Right lobe of liver (tissue), 6 donors: ENCODE results near the gene AGAP3. TPM values are rescaled to one million over a fixed set of nuclear protein-coding genes. Genes with fewer than 3 reads are reported as not detected.

Source experiments
- ATAC-seq, 4 donors: fragments of 200-7000 bp; cut with Tn5 transposase; one replicate each; pipeline ENCODE4 v1.9.1; 2020; ENCODE audit warnings: mild to moderate bottlenecking in 4 of 4, moderate library complexity in 4 of 4
- DNase-seq, 3 donors: peaks; one replicate each; pipeline ENCODE4 v3.0.0-alpha.2; 2020
- H3K27ac ChIP-seq, 3 donors: fragments of 200-600 bp; one replicate each; pipeline ENCODE4 v1.8.0; 2022
- H3K27me3 ChIP-seq, 2 donors: fragments of 200-600 bp; one replicate each; pipeline ENCODE4 v1.8.0; 2022
- H3K36me3 ChIP-seq, 4 donors: fragments of 200-600 bp; sonication (generic) in 1 of 4; one replicate each; pipeline versions ENCODE4 v1.5.1 to v1.8.0; 2017 to 2022; ENCODE audit warnings: control low read depth in 1 of 4
- H3K4me1 ChIP-seq, 4 donors: fragments of 200-600 bp; sonication (generic) in 1 of 4; one replicate each; pipeline versions ENCODE4 v1.5.1 to v1.8.0; 2017 to 2022; ENCODE audit warnings: control low read depth in 1 of 4
- H3K4me3 ChIP-seq, 3 donors: fragments of 200-600 bp; one replicate each; pipeline ENCODE4 v1.8.0; 2022
- H3K9me3 ChIP-seq, 4 donors: fragments of 200-600 bp; sonication (generic) in 1 of 4; one replicate each; pipeline versions ENCODE4 v1.5.1 to v1.8.0; 2017 to 2022; ENCODE audit warnings: control low read depth in 1 of 4
- POLR2A ChIP-seq: fragments of 450-650 bp; IDR thresholded peaks from one replicate; pipeline ENCODE4 v1.6.1; 2017; ENCODE audit warnings: antibody characterized with exemption, mild to moderate bottlenecking
- WGBS: methylation state at CpG from one replicate; pipeline ENCODE4 v1.1.6; 2018; ENCODE audit warnings: low coverage, low lambda C conversion rate; ENCODE audit not compliant: insufficient coverage; ENCODE audit errors: missing lambda C conversion rate; 5-methylcytosine and 5-hydroxymethylcytosine counted together
- intact Hi-C, 2 donors: fragments of 100-400 bp; cut with DNase I; formaldehyde crosslinking; loops; one replicate each; pipeline versions ENCODE4 v1.11.2 to v1.14.1; 2022
- total RNA-seq, 6 experiments: library from RNA; depleted of rRNA in 2 of 6; stranded (reverse); fragments of >200 nt in 2 of 6; fragmentation: NEBNext Ultra II Directional in 3 of 6; extraction: Animal tissue kit (Norgen Biotek cat#: 25700) in 3 of 6; gene quantifications; one replicate each; pipeline versions ENCODE4 v1.1.0 to v1.2.4, GENCODE V29; 2016 to 2023
- TF ChIP-seq, protein P1 (sequence below), 4 donors: fragments of 200-600 bp in 3 of 4; fragments of 450-650 bp in 1 of 4; IDR thresholded peaks; one replicate each; pipeline versions ENCODE4 v1.5.1 to v1.8.0; 2016 to 2022; ENCODE audit warnings: antibody characterized with exemption in 4 of 4, mild to moderate bottlenecking in 2 of 4
- donor health status: DM: no; HTN: yes; CAD: no.
- donor health status: DM: no; HTN: no; CAD: no.
- donor health status: DM: no; HTN: no; CAD: no.
- donor health status: DM: no; HTN: yes; CAD: no.
- donor health status: DM: no; HTN: yes; CAD: no.

Gene AGAP3
- total RNA-seq, 6 experiments from 2014 or later, result 36.3 to 44.3 (median 39.5) TPM

DNA sequence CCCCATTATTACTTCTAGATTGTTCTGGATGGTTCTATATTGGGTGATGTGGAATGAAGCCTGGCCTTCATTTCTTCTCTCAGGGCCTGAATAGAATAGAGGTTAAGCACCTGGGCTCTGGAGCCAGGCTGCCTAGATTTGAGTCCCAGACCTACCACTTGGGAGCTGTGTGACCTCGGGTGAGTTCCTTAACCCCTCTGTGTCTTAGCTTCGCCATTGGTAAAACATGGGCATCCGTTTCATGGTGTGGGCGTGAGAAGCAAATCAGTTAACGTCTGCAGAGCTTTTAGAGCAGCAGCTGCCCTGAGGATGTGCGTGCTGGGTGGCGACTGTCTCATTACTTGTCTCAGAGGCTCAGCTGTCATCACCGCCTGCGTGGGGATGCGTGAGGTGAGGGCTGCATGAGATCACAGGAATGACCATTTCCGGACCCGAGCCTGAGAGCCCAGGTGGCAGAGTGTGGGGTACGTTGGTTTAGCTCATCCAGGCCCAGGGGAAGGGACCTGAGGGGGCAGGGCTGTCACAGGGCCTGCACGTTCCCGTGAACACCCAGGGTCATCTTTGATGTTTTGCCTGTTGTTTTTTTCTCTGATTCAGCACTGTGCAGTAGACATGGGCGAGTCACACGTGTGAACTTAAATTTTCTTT is 9.7 kb downstream of the AGAP3 start:
- Histone ChIP-seq H3K27ac (no peak overlapping the region), H3K4me1 (peaks cover 0 to 6% (median 0%) of the 10 kb centered on the region in 4 donors), H3K36me3 (no peaks in the 10 kb centered on the region), H3K27me3 (no peaks in the 10 kb centered on the region), H3K4me3 (no peak overlapping the region), H3K9me3 (no peaks in the 10 kb centered on the region)
- TF ChIP-seq, protein P1, sequence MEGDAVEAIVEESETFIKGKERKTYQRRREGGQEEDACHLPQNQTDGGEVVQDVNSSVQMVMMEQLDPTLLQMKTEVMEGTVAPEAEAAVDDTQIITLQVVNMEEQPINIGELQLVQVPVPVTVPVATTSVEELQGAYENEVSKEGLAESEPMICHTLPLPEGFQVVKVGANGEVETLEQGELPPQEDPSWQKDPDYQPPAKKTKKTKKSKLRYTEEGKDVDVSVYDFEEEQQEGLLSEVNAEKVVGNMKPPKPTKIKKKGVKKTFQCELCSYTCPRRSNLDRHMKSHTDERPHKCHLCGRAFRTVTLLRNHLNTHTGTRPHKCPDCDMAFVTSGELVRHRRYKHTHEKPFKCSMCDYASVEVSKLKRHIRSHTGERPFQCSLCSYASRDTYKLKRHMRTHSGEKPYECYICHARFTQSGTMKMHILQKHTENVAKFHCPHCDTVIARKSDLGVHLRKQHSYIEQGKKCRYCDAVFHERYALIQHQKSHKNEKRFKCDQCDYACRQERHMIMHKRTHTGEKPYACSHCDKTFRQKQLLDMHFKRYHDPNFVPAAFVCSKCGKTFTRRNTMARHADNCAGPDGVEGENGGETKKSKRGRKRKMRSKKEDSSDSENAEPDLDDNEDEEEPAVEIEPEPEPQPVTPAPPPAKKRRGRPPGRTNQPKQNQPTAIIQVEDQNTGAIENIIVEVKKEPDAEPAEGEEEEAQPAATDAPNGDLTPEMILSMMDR (IDR thresholded peaks at IDR 0.05), result no peak
- TF ChIP-seq POLR2A, result no peak
- 76% methylated on average over 5 of the region's 17 CpGs for WGBS
- no peak for DNase-seq
- no peak for ATAC-seq
- intact Hi-C loops, result no loop called here

DNA sequence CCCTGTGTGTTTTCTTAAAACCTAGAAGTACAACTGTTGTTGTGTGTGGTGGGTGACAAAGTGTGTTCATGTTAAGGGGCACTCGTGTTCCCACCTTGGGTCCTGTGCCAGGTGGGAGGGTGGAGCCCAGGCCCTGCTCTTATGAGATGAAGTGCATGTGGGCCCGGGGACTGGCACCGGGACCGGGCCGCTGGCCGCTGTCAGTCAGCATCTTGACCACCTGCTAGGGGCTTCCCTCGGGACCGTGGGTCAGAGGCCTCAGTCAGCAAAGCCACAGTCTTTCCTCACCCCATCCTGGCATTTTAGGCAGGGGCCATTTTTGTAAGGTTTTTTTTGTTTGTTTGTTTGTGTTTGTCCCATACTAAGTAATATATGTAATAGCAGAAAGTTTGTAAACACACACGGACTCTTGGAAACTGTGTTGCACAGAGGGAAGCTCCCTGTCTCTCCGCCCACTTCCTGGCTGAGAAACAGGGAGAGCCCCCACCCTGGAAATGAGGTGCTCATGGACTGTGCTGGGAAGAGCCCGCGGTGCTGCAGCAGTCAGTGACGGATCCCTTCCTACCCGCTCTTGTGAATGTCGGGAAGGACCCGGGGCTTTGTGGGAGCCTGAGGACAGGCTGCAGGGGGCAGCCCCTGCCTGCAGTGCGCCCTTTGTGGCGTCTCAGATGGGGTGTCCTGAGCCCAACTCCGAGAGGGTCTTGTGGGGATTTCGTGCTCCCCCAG is 13.4 kb downstream of the AGAP3 start:
- H3K4me3 ChIP-seq, result no peak overlapping the region
- H3K27ac ChIP-seq, result no peak overlapping the region
- no peaks in the 10 kb centered on the region for H3K36me3 ChIP-seq
- TF ChIP-seq, protein P1 (IDR thresholded peaks at IDR 0.05), result no peak
- TF ChIP-seq POLR2A, result no peak
- H3K4me1 ChIP-seq, result no peaks in the 10 kb centered on the region
- WGBS, result 40% methylated on average over 1 of the region's 20 CpGs
- ATAC-seq (peak; percentile 8 to 49 (median 21)), DNase-seq (no peak)
- no peaks in the 10 kb centered on the region for H3K9me3 ChIP-seq
- intact Hi-C loops, result no loop called here
- no peaks in the 10 kb centered on the region for H3K27me3 ChIP-seq

DNA sequence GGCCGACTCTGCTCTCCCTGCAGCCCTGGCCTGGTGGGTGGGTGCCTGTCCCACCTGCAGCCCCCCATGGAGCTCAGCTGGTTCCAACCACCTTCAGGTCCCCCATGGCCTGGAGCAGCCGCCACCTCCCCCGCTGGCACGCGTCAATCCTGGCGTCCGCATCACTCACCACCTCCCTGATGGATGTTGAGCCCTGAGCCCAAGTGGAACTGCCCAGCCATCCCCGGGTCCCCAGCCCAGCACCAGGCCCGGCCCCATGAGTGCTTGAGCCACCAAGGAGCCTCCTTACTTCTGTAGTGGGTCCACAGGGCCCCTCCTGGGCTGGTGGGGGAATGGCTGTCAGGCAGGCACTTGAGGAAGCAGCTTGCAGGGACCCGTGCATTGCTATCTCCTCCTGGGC is 14.6 kb downstream of the AGAP3 start:
- no CpG with 5 or more reads among the region's 10 CpGs for WGBS
- H3K27me3 ChIP-seq, result no peaks in the 10 kb centered on the region
- ATAC-seq (peak in 1 of 4 donors; percentile 17), DNase-seq (no peak)
- H3K4me3 ChIP-seq, result no peak overlapping the region
- no peaks in the 10 kb centered on the region for H3K36me3 ChIP-seq
- H3K4me1 ChIP-seq, result no peaks in the 10 kb centered on the region
- intact Hi-C loops, result no loop called here
- no peak overlapping the region for H3K27ac ChIP-seq
- no peaks in the 10 kb centered on the region for H3K9me3 ChIP-seq
- TF ChIP-seq, protein P1 (IDR thresholded peaks at IDR 0.05), result no peak
- no peak for TF ChIP-seq POLR2A

DNA sequence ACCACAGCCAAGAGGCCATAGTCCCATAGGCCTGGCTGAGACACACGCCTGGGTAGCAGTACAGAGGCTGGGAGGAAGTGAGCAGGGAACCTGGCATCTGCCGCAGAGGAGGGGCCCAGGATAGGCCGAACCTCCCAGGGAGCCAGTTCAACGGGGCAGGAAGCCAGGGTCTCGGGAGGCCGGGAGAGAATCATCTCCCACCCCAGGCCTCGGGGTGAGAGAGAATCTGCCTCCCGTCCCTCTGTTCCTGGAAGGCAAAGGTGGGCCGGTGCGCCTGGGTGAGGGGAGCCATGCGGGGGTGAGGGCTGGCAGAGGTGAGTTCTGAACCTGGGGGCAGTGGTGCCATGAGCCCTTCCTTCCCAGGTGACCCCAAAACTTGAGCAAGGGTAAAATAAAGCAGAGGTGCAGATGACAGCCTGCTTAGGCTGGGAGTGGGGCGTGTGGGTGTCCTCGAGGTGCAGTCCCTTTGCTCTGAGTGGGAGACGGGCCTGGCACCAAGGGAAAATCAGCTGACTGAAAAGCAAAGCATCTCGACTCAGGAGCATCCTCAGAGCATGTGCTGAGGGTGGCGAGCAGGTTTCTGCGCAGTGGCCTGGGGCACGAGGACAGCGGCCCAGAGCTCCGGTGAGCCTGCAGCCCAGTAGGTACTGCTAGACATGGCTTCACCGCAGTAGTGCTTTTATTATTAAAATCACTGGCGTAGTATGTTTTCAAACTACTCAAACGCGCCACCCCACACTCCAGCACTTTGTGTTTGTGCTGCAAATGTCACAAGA is 15.5 kb downstream of the AGAP3 start:
- no peak for DNase-seq
- 76% methylated on average over 11 of the region's 24 CpGs for WGBS
- Histone ChIP-seq H3K4me1 (no peaks in the 10 kb centered on the region), H3K27me3 (no peaks in the 10 kb centered on the region), H3K36me3 (no peaks in the 10 kb centered on the region), H3K27ac (no peak overlapping the region), H3K9me3 (no peaks in the 10 kb centered on the region), H3K4me3 (no peak overlapping the region)
- intact Hi-C loops, result no loop called here
- TF ChIP-seq, protein P1 (IDR thresholded peaks at IDR 0.05), result no peak
- peak in 2 of 4 donors; percentile 12 to 27 for ATAC-seq
